A204.1 (cell line): ENCODE results near the gene LSP1.
"Not testable (repeated sequence)": the region's sequence is repeated elsewhere in the genome, so short reads cannot be mapped to it uniquely, and the experiment has no call there.

Experiments used
- FAIRE-seq: peaks from 2 replicates; lab custom pipeline; 2012; peaks lifted over from hg19 to GRCh38; lab: Jason Lieb, UNC

The LSP1 gene

DNA sequence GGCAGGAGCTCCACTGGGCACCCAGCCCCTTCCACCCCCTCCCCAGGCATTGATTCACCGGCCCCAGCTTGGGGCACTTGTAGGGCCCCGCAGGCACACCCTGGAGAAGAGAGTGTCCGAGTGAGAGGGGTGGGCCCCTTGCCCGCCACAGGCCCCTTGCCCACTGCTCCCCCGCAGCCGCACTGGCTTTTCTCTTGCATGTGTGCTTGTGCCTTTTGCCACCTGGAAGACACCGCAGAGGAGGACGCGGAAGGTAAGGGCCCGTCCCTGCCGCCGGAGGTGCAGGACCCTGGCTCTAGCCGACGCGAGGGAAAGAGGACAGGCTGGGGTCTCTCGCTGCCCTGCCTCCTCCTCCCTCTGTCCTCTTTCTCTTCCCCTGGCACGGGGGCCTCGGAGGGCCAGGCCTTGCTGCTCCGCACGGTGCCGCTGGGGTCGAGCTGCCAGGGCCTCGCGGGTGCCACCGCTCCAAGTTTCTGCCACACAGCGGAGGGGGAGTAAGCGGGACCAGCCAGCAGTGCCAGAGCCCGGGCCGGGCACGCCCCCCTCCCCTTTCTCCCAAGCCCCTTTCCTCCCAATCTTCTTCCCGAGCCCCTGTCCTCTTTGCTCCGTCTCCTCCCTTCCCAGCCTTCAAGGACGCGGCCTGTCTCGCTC is 76.1 kb downstream of the LSP1 start:
- FAIRE-seq = no peak

- no peak for FAIRE-seq
Measured at GRCh38 chr11:1929621-1930461, 77.0 kb downstream of the LSP1 start.

DNA sequence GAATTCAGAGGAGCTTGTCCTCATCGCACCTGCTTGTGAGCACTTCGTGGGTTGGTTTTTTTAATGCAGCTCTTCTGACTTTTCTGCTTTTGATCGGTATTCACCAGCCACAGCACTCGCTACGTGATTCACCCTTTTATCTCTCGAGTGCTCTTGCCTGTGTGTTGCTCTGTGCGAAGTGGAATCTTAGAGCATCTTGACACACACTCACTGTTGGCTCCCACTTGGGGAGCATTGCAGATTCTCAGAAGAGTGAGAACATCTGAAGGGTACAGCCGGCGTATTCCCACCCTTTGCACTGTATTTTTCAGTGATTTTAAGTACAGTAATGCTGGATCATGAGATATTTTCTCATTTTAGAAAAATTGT is 77.6 kb downstream of the LSP1 start:
- no peak for FAIRE-seq

DNA sequence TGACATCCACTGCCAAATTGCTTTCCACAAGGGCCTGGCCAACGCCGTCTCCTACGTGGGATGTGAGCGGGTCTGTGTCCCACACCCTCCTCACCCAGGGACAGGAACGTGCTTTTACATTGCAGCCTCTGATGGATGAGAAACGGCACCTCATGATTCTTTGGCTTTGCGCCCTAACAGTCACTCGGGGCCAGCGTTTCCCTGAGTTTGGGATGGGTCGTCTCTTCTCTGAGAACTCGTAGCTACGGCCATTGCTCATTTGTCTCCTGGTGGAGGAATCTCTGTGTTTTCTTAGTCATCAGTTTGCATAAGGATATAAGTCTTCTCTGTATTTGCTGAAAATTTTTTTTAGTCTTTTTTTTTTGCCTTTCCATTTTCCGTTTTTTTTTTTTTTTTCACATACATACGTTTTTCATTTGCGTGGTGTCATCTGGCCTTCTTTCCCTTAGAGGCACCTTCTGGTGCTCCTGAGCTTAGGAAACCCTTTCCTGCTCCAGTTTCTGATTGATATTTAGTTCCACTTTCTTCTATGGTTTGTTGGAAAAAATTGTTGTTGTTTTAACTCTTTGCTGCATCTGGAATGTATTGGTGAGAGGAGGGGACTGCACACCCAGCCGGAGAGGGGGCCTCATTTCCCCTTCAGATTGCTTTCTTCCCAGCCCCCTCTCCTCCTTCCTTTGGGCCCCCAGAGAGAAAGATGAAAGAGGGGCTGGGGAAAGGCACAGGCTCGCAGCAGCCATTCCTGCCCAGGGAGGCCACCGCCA is 78.6 kb downstream of the LSP1 start:
- FAIRE-seq = no peak

- no peak for FAIRE-seq
Measured at GRCh38 chr11:1932105-1932480, 79.2 kb downstream of the LSP1 start.

- FAIRE-seq = no peak
Measured at GRCh38 chr11:1932681-1933080, 79.8 kb downstream of the LSP1 start.

GRCh38 chr11:1933416-1934334 is 80.8 kb downstream of the LSP1 start:
- no peak for FAIRE-seq

- no peak for FAIRE-seq
Measured at GRCh38 chr11:1934335-1935155, 81.7 kb downstream of the LSP1 start.

DNA sequence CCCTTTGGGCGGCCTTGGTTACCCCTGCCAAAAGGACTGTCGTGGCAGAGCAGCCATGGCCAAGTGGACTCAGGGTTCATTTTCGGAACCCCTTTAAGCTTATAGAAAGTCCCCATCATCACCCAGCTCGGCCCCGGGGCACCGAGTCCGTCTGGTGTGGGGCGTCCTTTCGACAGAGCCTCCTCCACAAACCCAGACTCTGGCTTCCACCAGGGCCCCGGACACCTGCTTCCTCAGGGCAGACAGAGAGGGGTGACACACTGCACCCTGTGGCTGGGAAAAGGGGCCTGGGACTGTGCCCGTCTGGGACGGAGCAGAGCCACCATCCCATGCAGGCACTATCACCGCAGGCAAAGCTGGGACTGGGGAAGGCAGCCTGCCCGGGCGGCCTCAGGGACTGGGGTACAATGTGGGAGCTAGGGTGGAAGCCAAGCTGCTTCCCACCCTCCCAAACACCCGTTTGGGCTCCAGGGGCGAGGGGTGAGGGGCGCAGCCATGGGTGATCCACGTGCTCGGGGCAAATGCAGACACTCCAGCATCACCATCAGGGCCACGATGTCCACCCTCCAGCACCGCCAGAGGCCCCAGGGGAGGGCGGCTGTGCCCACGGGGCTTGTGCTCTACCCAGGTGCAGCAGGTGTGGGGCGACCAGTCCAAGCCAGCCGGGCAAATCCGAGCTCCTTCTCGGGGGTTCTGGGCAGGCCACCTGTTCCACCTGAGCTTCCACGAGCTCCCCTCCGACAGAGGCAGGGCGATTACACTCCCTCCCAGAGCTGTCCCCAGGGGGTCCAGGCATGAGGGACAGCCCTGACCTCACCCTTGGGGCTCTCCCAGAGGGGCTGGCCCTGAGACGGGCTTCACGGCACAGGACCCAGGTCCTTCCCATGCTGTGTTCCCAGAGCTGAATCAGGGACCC is 82.5 kb downstream of the LSP1 start:
- no peak for FAIRE-seq

DNA sequence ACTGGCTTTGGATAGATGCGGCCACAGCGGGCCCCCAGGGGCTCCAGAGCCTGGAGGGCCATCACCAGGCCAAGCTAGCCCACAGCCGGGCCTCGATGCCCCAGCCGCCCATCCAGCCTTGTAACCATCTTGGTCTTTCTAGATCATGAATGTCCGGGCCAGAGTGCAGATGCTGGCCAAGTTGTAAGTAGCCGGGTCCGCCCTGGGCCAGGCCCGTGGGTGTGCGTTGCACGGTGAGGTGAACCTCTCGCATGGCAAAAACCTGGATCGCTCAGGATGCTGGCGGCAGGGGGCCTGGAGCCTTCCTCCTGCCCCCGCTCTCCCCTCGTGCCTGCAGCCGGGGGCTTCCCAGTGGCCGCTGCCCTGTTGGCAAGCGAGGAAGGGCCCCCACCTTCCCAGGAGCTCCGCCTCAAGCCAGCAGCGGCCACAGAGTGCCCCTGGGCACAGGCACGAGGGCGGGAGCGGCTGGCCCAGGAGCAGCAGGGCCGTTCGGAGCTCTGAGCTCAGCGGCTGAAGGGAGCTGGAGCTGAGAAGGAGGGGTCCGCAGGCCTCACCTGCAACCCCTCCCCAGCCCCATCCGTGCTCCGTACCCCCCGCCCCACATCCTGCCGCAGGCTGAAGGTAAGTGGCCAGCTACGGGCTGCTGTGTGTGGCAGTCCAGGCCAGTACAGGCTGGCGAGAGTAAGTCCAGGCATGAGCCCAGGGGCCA is 83.3 kb downstream of the LSP1 start:
- no peak for FAIRE-seq

DNA sequence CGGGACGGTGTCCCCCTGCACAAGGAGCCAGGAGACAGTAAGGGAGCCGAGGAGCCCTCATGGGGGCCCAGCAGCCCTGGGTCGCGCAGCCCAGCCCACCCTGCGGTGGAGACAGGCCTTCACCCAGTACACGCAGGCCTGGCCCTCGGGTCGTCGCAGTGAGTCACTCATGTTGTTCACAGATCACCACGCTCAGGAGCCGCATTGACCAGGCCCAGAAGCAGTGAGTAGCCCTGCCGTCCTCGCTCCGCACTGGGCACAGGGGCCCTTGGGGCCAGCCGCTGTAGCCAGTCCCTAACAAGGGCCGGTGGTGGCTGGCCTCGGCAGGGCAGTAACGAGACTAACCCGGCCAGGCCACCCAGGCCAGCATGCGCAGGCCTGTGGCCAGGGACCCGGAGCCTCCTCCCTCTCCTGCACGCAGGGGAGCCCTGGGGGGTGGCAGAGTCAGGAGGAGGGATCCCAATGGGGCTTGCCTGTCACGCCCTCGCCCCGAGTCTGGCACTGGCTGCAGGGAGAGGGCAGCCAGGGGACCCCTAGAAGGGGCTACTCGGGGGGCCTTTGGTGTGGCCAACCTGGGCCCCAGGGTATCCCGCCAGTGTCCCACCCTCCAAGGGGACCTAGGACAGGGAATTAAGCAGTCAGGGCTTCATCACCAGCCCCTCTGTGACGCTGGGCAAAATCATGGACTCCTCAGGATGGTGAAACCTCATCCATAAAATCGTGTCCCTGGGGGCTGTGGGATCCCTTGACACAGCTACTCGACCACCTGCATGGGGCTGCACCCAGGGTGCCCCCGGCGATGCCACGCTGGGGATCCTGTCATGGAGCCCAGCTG is 84.1 kb downstream of the LSP1 start:
- FAIRE-seq = no peak

DNA sequence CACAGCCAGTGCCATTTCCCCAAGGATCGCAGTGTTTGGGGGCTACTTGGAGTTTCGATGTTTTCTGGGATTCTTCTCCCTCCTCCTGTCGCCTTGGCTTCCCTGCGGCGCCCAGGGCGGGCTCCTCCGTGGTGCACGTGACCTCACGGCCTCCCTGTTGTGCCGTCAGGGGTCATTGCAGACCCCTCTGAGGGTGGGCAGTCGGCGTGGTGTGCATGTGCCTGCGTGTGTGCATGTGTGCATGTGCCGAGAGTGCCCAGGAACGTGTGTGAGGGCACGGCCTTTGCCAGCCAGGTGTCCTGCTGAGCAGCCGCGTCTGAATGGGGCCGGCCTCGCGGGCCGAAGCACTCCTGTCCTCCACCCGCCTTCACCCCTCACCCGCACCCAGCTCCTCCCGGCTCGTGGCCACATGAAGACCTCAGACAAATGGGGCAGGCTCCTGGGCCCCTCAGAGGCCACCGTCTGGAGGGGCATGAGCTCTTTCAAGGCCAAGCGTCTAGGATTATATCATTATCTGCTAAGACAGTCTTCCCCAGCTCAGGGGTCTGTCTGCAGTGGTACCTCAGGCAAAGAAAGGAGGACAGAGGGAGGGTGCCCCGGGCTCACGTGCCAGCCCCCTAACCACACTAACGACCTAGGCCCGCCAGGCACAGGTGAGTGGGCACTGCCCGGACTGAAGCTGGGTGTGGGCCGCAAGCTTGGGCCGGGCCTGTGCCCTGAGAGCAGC is 84.9 kb downstream of the LSP1 start:
- no peak for FAIRE-seq

DNA sequence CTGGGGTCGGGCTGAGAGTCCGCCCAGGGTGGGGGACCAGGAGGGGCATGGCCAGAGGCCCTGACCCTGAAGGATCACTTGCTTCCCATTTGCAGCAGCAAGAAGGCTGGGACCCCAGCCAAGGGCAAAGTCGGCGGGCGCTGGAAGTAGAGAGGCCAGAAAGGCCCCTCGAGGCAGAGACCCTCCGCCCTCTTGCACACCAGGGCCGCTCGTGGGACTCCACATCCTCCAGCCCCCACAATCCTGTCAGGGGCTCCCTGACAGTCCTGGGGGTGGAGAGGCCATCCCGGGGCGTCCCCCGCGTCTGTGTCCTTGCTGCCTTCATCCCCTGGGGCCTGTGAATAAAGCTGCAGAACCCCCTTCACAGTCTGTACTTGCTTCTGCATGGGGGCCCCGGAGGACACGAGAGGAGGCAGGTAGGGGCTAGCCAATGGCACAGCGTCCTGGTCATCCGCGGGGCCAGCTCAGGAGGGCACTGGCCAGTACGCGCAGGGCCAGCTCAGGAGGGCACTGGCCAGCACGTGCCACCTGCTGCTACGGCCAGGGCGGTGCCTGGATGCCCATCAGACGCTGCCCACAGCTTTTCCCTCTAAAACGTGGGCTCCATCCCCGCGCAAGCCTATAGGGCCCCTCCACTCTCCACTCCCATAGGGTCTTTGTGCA is 85.6 kb downstream of the LSP1 start:
- no peak for FAIRE-seq

DNA sequence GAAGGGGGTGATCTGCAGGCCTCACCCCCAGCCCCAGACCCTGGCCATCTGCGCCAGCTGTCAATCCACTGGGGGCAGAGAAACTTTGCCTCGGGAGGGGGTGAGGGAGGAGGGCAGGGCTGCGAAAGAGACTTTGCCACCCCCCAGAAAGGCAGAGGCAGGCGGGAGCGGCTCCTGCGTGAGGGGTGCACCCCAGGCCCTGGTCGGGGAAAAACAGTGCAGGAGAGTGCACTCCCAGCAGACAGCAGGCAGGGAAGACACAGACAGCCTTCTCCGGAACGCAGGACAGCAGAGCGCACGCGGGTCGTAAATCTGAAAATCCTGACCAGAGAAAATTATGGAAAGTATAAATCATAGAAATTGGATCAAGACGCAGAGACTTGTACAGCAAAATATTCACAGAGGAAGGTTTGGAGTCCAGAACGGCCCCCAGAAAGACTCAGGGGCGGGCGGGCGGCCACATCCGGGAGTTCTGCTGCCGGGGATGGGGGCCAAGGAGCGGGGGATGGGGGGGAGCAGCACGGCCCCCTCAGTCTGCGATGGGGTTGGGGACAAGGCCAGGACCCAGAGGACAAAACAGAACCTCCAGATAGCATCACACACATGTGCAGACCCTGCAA is 86.2 kb downstream of the LSP1 start:
- FAIRE-seq = no peak

DNA sequence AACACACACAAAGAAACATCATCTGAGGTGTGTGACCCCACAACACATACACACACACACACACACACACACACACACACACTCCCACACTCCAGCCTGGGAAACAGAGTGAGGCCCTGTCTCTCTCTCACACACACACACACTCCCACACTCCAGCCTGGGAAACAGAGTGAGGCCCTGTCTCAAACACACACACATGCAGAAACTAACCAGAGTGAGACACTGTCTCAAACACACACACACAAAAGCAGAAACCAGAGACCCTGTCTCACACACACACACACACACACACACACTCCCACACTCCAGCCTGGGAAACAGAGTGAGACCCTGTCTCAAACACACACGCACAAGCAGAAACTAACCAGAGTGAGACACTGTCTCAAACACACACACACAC is 86.9 kb downstream of the LSP1 start:
- FAIRE-seq = not testable (repeated sequence)
